IMR-90 (cell line): ENCODE measurements around the gene CACNA2D4. TPM values are rescaled to one million over a fixed set of nuclear protein-coding genes. Genes with fewer than 3 reads are reported as not detected.

Source experiments
- ATAC-seq: fragments of 200-7000 bp; cut with Tn5 transposase; 2 replicates; pipeline ENCODE4 v1.9.1; 2020; ENCODE audit warnings: low read depth, mild to moderate bottlenecking, moderate library complexity
- BruUV-seq: library from RNA; stranded (reverse); fragments of 400-500 nt; replicated peaks from 2 replicates; lab custom pipeline; 2021; lab: Mats Ljungman, UMichigan
- CTCF ChIA-PET: fragments of 300-600 bp; formaldehyde crosslinking; extraction: SDS; loops from one replicate; lab custom pipeline; 2021; ENCODE audit warnings: antibody characterized with exemption; lab: Yijun Ruan, JAX
- POLR2A ChIA-PET: fragments of 300-600 bp; sonication (Branson Sonifier 250); formaldehyde crosslinking; loops from one replicate; lab custom pipeline; 2022; ENCODE audit warnings: antibody characterized with exemption; ENCODE audit not compliant: unreplicated experiment; lab: Charles Lee
- DNase-seq: peaks from one replicate; pipeline ENCODE4 v3.0.0; 2013
- H2AFZ ChIP-seq: replicated peaks from 2 replicates; pipeline ENCODE3; 2013; ENCODE audit warnings: low read length, mild to moderate bottlenecking; ENCODE audit not compliant: poor library complexity
- H2AK5ac ChIP-seq: 2 replicates; pipeline ENCODE4 v1.6.1; 2013; ENCODE audit warnings: low read depth, low read length, inconsistent platforms
- H2AK9ac ChIP-seq: replicated peaks from 2 replicates; pipeline ENCODE3; 2013; ENCODE audit warnings: mild to moderate bottlenecking, low read depth, low read length, moderate library complexity; ENCODE audit not compliant: poor library complexity
- H2BK120ac ChIP-seq: 2 replicates; pipeline ENCODE4 v1.6.1; 2013; ENCODE audit warnings: low read depth, low read length, inconsistent platforms
- H2BK15ac ChIP-seq: 3 replicates; pipeline ENCODE4 v1.6.1; 2013; ENCODE audit warnings: low read depth, low read length, inconsistent platforms
- H2BK20ac ChIP-seq: 2 replicates; pipeline ENCODE4 v1.6.1; 2013; ENCODE audit warnings: low read depth, mild to moderate bottlenecking, inconsistent platforms, low read length, moderate library complexity
- H2BK5ac ChIP-seq: 2 replicates; pipeline ENCODE4 v1.6.1; 2013; ENCODE audit warnings: mild to moderate bottlenecking, low read depth, low read length, inconsistent platforms; ENCODE audit not compliant: poor library complexity, severe bottlenecking
- H3K14ac ChIP-seq: replicated peaks from 2 replicates; pipeline ENCODE4 v1.6.1; 2013; ENCODE audit warnings: low read depth, low read length, inconsistent platforms
- H3K18ac ChIP-seq: 2 replicates; pipeline ENCODE4 v1.6.1; 2013; ENCODE audit warnings: low read depth, low read length, control low read depth
- H3K23ac ChIP-seq: 2 replicates; pipeline ENCODE4 v1.6.1; 2013; ENCODE audit warnings: low read depth, low read length, inconsistent platforms
- H3K27ac ChIP-seq: 2 replicates; pipeline ENCODE4 v1.5.1; 2013; ENCODE audit warnings: mild to moderate bottlenecking, control low read depth, low read length; ENCODE audit not compliant: insufficient read depth
- H3K27me3 ChIP-seq: 2 replicates; pipeline ENCODE4 v1.6.1; 2013; ENCODE audit warnings: low read length; ENCODE audit not compliant: control insufficient read depth, insufficient read depth
- H3K36me3 ChIP-seq: 2 replicates; pipeline ENCODE4 v1.6.1; 2013; ENCODE audit warnings: low read length, mixed read lengths; ENCODE audit not compliant: control insufficient read depth, insufficient read depth
- H3K4ac ChIP-seq: 2 replicates; pipeline ENCODE4 v1.6.1; 2013; ENCODE audit warnings: low read depth, low read length, inconsistent platforms
- H3K4me1 ChIP-seq: 2 replicates; pipeline ENCODE4 v1.6.1; 2013; ENCODE audit warnings: low read length, mixed read lengths; ENCODE audit not compliant: control insufficient read depth, insufficient read depth
- H3K4me2 ChIP-seq: 2 replicates; pipeline ENCODE4 v1.6.1; 2013; ENCODE audit warnings: low read depth, mild to moderate bottlenecking, control low read depth, low read length, moderate library complexity
- H3K4me3 ChIP-seq: 2 replicates; pipeline ENCODE4 v1.5.1; 2013; ENCODE audit warnings: low read depth, mild to moderate bottlenecking, control low read depth, low read length, moderate library complexity; ENCODE audit not compliant: insufficient read depth
- H3K56ac ChIP-seq: 2 replicates; pipeline ENCODE4 v1.6.1; 2013; ENCODE audit warnings: low read length, inconsistent platforms; ENCODE audit not compliant: insufficient read depth; ENCODE audit errors: extremely low read depth
- H3K79me1 ChIP-seq, 2 experiments: 2 replicates each; pipeline ENCODE4 v1.6.1; 2013; ENCODE audit warnings: low read length in 2 of 2, inconsistent platforms in 1 of 2, low read depth in 1 of 2
- H3K9ac ChIP-seq: 2 replicates; pipeline ENCODE4 v1.6.1; 2013; ENCODE audit warnings: low read depth, low read length, control low read depth
- H3K9me1 ChIP-seq: 2 replicates; pipeline ENCODE4 v1.6.1; 2013; ENCODE audit warnings: low read length, inconsistent platforms; ENCODE audit not compliant: insufficient read depth
- H3K9me3 ChIP-seq: 2 replicates; pipeline ENCODE4 v1.6.1; 2013; ENCODE audit warnings: low read length; ENCODE audit not compliant: control insufficient read depth, insufficient read depth
- H4K20me1 ChIP-seq: 2 replicates; pipeline ENCODE4 v1.6.1; 2013; ENCODE audit warnings: low read length, inconsistent platforms; ENCODE audit not compliant: insufficient read depth
- H4K5ac ChIP-seq: 2 replicates; pipeline ENCODE4 v1.6.1; 2013; ENCODE audit warnings: mild to moderate bottlenecking, low read depth, low read length, control low read depth
- H4K8ac ChIP-seq, 2 experiments: 2 replicates each; pipeline ENCODE4 v1.6.1; 2013; ENCODE audit warnings: low read depth in 2 of 2, low read length in 2 of 2, control low read depth in 1 of 2, inconsistent platforms in 1 of 2
- H4K91ac ChIP-seq: 2 replicates; pipeline ENCODE4 v1.6.1; 2013; ENCODE audit warnings: low read depth, low read length, inconsistent platforms; ENCODE audit not compliant: insufficient read depth
- CEBPB ChIP-seq: IDR thresholded peaks from 2 replicates; pipeline ENCODE4 v1.6.1; 2012; ENCODE audit warnings: low read depth, low read length, improper control_type of control experiment
- CHD1 ChIP-seq: IDR thresholded peaks from 2 replicates; pipeline ENCODE4 v1.6.1; 2012; ENCODE audit warnings: low read depth, low read length, improper control_type of control experiment
- ELK1 ChIP-seq: fragments of 150-350 bp; IDR thresholded peaks from 2 replicates; pipeline ENCODE4 v1.6.1; 2016; ENCODE audit warnings: low read depth, mild to moderate bottlenecking, low read length, moderate library complexity, borderline replicate concordance
- FOS ChIP-seq: fragments of 150-350 bp; IDR thresholded peaks from 2 replicates; pipeline ENCODE4 v1.6.1; 2016; ENCODE audit warnings: low read depth, low read length
- MXI1 ChIP-seq: IDR thresholded peaks from 2 replicates; pipeline ENCODE4 v1.6.1; 2012; ENCODE audit warnings: low read depth, mild to moderate bottlenecking, low read length, moderate library complexity, borderline replicate concordance
- RAD21 ChIP-seq: IDR thresholded peaks from 2 replicates; pipeline ENCODE4 v1.6.1; 2012; ENCODE audit warnings: low read length, improper control_type of control experiment
- RCOR1 ChIP-seq: IDR thresholded peaks from 2 replicates; pipeline ENCODE4 v1.6.1; 2012; ENCODE audit warnings: mild to moderate bottlenecking, low read length, improper control_type of control experiment; ENCODE audit not compliant: insufficient replicate concordance
- SMC3 ChIP-seq: fragments of 150-350 bp; IDR thresholded peaks from 2 replicates; pipeline ENCODE4 v1.6.1; 2016; ENCODE audit warnings: low read depth, mild to moderate bottlenecking, antibody characterized with exemption, low read length, moderate library complexity
- WGBS, 2 experiments: methylation state at CpG; one replicate each; pipeline versions ENCODE4 v1.1.5 to v1.1.7; 2013; ENCODE audit warnings: missing lambda C conversion rate in 2 of 2; ENCODE audit not compliant: insufficient read length in 1 of 2; ENCODE audit errors: extremely low coverage in 2 of 2; 5-methylcytosine and 5-hydroxymethylcytosine counted together
- dilution Hi-C: fragments of 300-500 bp; cut with HindIII; formaldehyde crosslinking; loops from one replicate; pipeline ENCODE4 v1.14.3; 2018; ENCODE audit warnings: low sequenced_read_pairs; ENCODE audit not compliant: unreplicated experiment
- in situ Hi-C: fragments of 300-500 bp; cut with MboI; formaldehyde crosslinking; loops from 3 replicates; pipeline ENCODE4 v1.14.3; 2019; ENCODE audit warnings: low sequenced_read_pairs, inconsistent platforms, mixed read lengths
- intact Hi-C: fragments of 100-400 bp; cut with micrococcal nuclease; formaldehyde crosslinking; loops from 2 replicates; pipeline ENCODE4 v1.10.0; 2022
- polyA plus RNA-seq, 3 experiments: library from polyadenylated mRNA; depleted of rRNA; stranded (reverse); fragments of >200 nt; gene quantifications; 2 replicates each; pipeline ENCODE4 v1.2.3, GENCODE V29; 2012; ENCODE audit warnings: low replicate concordance in 1 of 3
- total RNA-seq: library from RNA; depleted of rRNA; stranded (reverse); fragments of >200 nt; gene quantifications from 2 replicates; pipeline ENCODE4 v1.2.3, GENCODE V29; 2012

CACNA2D4 gene
- total and polyA plus RNA-seq, 2 of the 4 experiments (the other 2 are of a cell fraction): 0.18 to 0.22 TPM

GRCh38 chr12:1797991-1798640, 120.3 kb downstream of the CACNA2D4 start:
- Histone ChIP-seq H3K9me1 (peaks cover 4% of the 10 kb centered on the region; the same call in 1 of the 2 replicates), H2BK15ac (no peak overlapping the region), H3K27ac (no peak overlapping the region), H3K56ac (no peak overlapping the region), H4K5ac (no peak overlapping the region), H2BK5ac (no peak overlapping the region), H3K4me2 (no peak overlapping the region), H3K18ac (no peak overlapping the region), H3K4ac (no peak overlapping the region), H3K4me1 (peaks cover 4% of the 10 kb centered on the region; the same call in 1 of the 2 replicates), H4K91ac (no peak overlapping the region), H2AK9ac (no peak overlapping the region), H3K9me3 (no peaks in the 10 kb centered on the region), H3K79me1 (0 out of 4 replicates have a peak, but pooled peaks cover 0 to 3% of the 10 kb centered on the region in 2 experiments), H2BK20ac (no peak overlapping the region), H3K27me3 (no peaks in the 10 kb centered on the region; the same call in 1 of the 2 replicates), H4K8ac (no peak overlapping the region), H2AFZ (no peak overlapping the region), H3K9ac (no peak overlapping the region), H2AK5ac (no peak overlapping the region), H3K23ac (no peak overlapping the region), H4K20me1 (no peaks in the 10 kb centered on the region), H3K36me3 (no peaks in the 10 kb centered on the region), H2BK120ac (no peak overlapping the region), H3K4me3 (no peak overlapping the region), H3K14ac (no peak overlapping the region)
- DNase-seq (no peak), ATAC-seq (no peak)
- dilution Hi-C loops (no loop called here), intact Hi-C loops (loop anchor here (5.0 kb wide), 1 partner anchor 254 kb away; the partner anchor contains the start of gene CACNA1C), in situ Hi-C loops (no loop called here)
- TF ChIP-seq RCOR1 (no peak), CEBPB (no peak), CHD1 (no peak), FOS (no peak), MXI1 (no peak), ELK1 (no peak), RAD21 (no peak), SMC3 (no peak)
- CTCF ChIA-PET: interaction anchor here (0.6 kb wide), 1 partner anchor 896 kb away, joined by 5 read pairs; no protein-coding TSS in a partner anchor
- BruUV-seq: no TSS peak
- 87% methylated on average over 11 of the region's 22 CpGs; no CpG with 5 or more reads in 1 of the 2 experiments for WGBS, 2 experiments
- POLR2A ChIA-PET: no interaction called here
